Gastrocnemius medialis (tissue), 4 donors: ENCODE data around the gene TPD52L1.

Source experiments
- POLR2A ChIP-seq, 2 donors: fragments of 450-650 bp; IDR thresholded peaks; one replicate each; pipeline ENCODE4 v1.6.1; 2017; ENCODE audit warnings: antibody characterized with exemption in 2 of 2, mild to moderate bottlenecking in 2 of 2, moderate library complexity in 2 of 2
- TF ChIP-seq, protein P1 (sequence below), 5 experiments: fragments of 450-650 bp in 3 of 5; fragments of 200-600 bp in 2 of 5; sonication (generic) in 2 of 5; IDR thresholded peaks in 4 of 5; conservative IDR thresholded peaks in 1 of 5; 1 replicate in 4 of 5; 2 replicates in 1 of 5; pipeline ENCODE4 v1.5.1; 2016 to 2019; ENCODE audit warnings: antibody characterized with exemption in 5 of 5, mild to moderate bottlenecking in 3 of 5, moderate library complexity in 3 of 5

DNA sequence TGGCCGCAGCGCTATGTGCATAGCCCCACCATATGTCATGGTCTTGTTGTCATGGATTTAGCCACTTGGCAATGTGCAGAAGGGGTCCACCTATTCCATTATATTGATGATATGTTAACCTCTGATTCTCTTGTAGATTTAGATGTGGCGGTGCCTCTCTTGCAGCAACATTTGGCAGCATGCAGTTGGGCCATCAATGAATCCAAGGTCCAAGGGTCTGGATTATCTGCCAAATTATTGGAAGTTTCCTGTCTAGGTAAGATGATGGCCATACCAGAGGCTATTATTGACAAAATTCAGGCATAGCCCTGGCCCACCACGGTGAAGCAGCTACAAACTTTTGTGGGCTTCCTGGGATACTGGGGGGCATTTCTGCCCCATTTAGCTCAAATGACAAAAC is 116.8 kb downstream of the TPD52L1 start:
- no peak for TF ChIP-seq POLR2A (IDR thresholded peaks at IDR 0.05)
- TF ChIP-seq, protein P1, sequence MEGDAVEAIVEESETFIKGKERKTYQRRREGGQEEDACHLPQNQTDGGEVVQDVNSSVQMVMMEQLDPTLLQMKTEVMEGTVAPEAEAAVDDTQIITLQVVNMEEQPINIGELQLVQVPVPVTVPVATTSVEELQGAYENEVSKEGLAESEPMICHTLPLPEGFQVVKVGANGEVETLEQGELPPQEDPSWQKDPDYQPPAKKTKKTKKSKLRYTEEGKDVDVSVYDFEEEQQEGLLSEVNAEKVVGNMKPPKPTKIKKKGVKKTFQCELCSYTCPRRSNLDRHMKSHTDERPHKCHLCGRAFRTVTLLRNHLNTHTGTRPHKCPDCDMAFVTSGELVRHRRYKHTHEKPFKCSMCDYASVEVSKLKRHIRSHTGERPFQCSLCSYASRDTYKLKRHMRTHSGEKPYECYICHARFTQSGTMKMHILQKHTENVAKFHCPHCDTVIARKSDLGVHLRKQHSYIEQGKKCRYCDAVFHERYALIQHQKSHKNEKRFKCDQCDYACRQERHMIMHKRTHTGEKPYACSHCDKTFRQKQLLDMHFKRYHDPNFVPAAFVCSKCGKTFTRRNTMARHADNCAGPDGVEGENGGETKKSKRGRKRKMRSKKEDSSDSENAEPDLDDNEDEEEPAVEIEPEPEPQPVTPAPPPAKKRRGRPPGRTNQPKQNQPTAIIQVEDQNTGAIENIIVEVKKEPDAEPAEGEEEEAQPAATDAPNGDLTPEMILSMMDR (IDR thresholded peaks at IDR 0.05 in 4 of 5, conservative IDR thresholded peaks at IDR 0.05 in 1 of 5) = no peak
